Activated naive CD8-positive, alpha-beta T cell treated with anti-CD3 and anti-CD28 coated beads, Interleukin-2, amount 50 U/mL, for 24 hours (primary cell): ENCODE results near the gene CFAP54.

Experiments
- ATAC-seq: fragments of 150-1000 bp; cut with Tn5 transposase; one replicate; pipeline ENCODE4 v1.10.0; 2021
- DNase-seq: peaks from one replicate; pipeline ENCODE4 v3.0.0; 2021
- H3K27ac Mint-ChIP-seq: one replicate; pipeline ENCODE4 v1.8.0; 2021; ENCODE audit warnings: mild to moderate bottlenecking, mixed read lengths
- H3K27me3 Mint-ChIP-seq: one replicate; pipeline ENCODE4 v1.8.0; 2021; ENCODE audit warnings: mixed read lengths
- H3K36me3 Mint-ChIP-seq: one replicate; pipeline ENCODE4 v1.8.0; 2021; ENCODE audit warnings: low read depth, mixed read lengths
- H3K4me1 Mint-ChIP-seq: one replicate; pipeline ENCODE4 v1.8.0; 2021; ENCODE audit warnings: mixed read lengths
- H3K4me3 Mint-ChIP-seq: one replicate; pipeline ENCODE4 v1.8.0; 2021; ENCODE audit warnings: mild to moderate bottlenecking, moderate library complexity, mixed read lengths
- H3K9me3 Mint-ChIP-seq: one replicate; pipeline ENCODE4 v1.8.0; 2021; ENCODE audit warnings: mixed read lengths

CFAP54 gene

GRCh38 chr12:96516472-96517430 is 27.4 kb downstream of the CFAP54 start:
- DNase-seq: peak; percentile 84
- H3K27ac Mint-ChIP-seq: peak overlapping the region; percentile 76
- no peaks in the 10 kb centered on the region for H3K9me3 Mint-ChIP-seq
- no peak overlapping the region for H3K4me3 Mint-ChIP-seq
- ATAC-seq: peak; percentile 80
- H3K4me1 Mint-ChIP-seq: peaks cover 20% of the 10 kb centered on the region
- H3K27me3 Mint-ChIP-seq: no peaks in the 10 kb centered on the region
- no peaks in the 10 kb centered on the region for H3K36me3 Mint-ChIP-seq

DNA sequence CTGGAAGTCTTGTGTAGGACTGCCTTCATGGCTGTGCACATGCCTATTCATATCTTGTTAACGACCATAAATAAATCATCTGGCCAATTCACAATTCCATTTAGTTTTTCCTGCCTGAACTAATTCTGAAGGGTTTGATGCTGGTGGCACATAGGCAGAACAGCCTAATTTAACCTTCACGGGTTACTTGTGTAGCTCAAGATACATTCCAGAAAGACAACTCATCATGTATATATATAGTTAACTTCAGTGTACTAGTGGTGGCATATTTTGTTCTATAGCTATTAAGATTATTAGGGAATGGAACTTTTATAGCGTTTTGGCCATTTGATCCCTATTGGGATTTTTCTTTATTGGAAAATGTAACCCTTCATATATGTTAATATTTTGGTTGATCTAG is 31.4 kb downstream of the CFAP54 start:
- DNase-seq (no peak), ATAC-seq (no peak)
- H3K36me3 Mint-ChIP-seq: no peaks in the 10 kb centered on the region
- no peak overlapping the region for H3K27ac Mint-ChIP-seq
- no peaks in the 10 kb centered on the region for H3K9me3 Mint-ChIP-seq
- H3K4me1 Mint-ChIP-seq: peaks cover 17% of the 10 kb centered on the region
- no peak overlapping the region for H3K4me3 Mint-ChIP-seq
- H3K27me3 Mint-ChIP-seq: no peaks in the 10 kb centered on the region

- H3K4me1 Mint-ChIP-seq: peaks cover 10% of the 10 kb centered on the region
- no peak for DNase-seq
These were observed 32.7 kb downstream of the CFAP54 start for GRCh38 chr12:96521895-96522682.

DNA sequence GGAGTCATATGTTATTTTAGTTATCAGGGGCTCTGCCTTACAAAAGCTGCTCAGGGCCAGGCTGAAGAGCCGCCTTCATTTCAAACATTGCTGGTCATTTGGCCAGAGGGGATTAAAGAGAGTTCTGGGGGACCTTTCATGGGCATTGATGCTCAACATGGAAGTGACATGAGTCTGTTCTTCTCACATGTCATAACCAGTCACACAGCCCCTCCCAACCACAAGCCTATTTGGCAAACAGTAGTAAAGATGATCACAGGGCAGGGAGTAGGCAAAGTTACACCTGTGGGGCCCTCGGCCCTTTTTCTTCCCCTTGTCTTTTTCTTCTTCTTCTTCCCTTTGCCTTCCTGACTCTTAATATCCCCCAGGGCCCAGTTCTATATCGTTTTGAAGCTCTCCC is 33.3 kb downstream of the CFAP54 start:
- DNase-seq: no peak

More at GRCh38 chr12:96521895-96522682, 32.7 kb downstream of the CFAP54 start:
- no peak overlapping the region for H3K27ac Mint-ChIP-seq
- H3K27me3 Mint-ChIP-seq: no peaks in the 10 kb centered on the region
- no peaks in the 10 kb centered on the region for H3K9me3 Mint-ChIP-seq
- no peaks in the 10 kb centered on the region for H3K36me3 Mint-ChIP-seq
- no peak overlapping the region for H3K4me3 Mint-ChIP-seq
- ATAC-seq: no peak

GRCh38 chr12:96526110-96526509 is 36.7 kb downstream of the CFAP54 start:
- ATAC-seq (no peak), DNase-seq (no peak)

More for the DNA sequence above, 33.3 kb downstream of the CFAP54 start:
- Mint-ChIP-seq H3K27me3 (no peaks in the 10 kb centered on the region), H3K9me3 (no peaks in the 10 kb centered on the region), H3K27ac (no peak overlapping the region), H3K4me1 (peaks cover 4% of the 10 kb centered on the region), H3K4me3 (no peak overlapping the region), H3K36me3 (no peaks in the 10 kb centered on the region)
- ATAC-seq: no peak

GRCh38 chr12:96529912-96530311 is 40.5 kb downstream of the CFAP54 start:
- no peak for DNase-seq
- no peak for ATAC-seq
- no peak overlapping the region for H3K4me3 Mint-ChIP-seq
- H3K9me3 Mint-ChIP-seq: no peaks in the 10 kb centered on the region
- peaks cover 2% of the 10 kb centered on the region for H3K27me3 Mint-ChIP-seq
- peaks cover 1% of the 10 kb centered on the region for H3K4me1 Mint-ChIP-seq
- no peaks in the 10 kb centered on the region for H3K36me3 Mint-ChIP-seq
- H3K27ac Mint-ChIP-seq: no peak overlapping the region

More at GRCh38 chr12:96526110-96526509, 36.7 kb downstream of the CFAP54 start:
- Mint-ChIP-seq H3K4me1 (peaks cover 1% of the 10 kb centered on the region), H3K9me3 (no peaks in the 10 kb centered on the region), H3K36me3 (no peaks in the 10 kb centered on the region), H3K27me3 (peaks cover 2% of the 10 kb centered on the region), H3K4me3 (no peak overlapping the region), H3K27ac (no peak overlapping the region)

- DNase-seq: no peak
These were observed 45.0 kb downstream of the CFAP54 start for GRCh38 chr12:96534339-96534738.

GRCh38 chr12:96548384-96548783 is 59.0 kb downstream of the CFAP54 start:
- H3K36me3 Mint-ChIP-seq: no peaks in the 10 kb centered on the region
- ATAC-seq (no peak), DNase-seq (no peak)
- H3K27ac Mint-ChIP-seq: no peak overlapping the region
- no peaks in the 10 kb centered on the region for H3K4me1 Mint-ChIP-seq
- peaks cover 6% of the 10 kb centered on the region for H3K9me3 Mint-ChIP-seq
- H3K4me3 Mint-ChIP-seq: no peak overlapping the region
- H3K27me3 Mint-ChIP-seq: peaks cover 16% of the 10 kb centered on the region

More at GRCh38 chr12:96534339-96534738, 45.0 kb downstream of the CFAP54 start:
- H3K9me3 Mint-ChIP-seq: no peaks in the 10 kb centered on the region
- H3K4me3 Mint-ChIP-seq: no peak overlapping the region
- no peaks in the 10 kb centered on the region for H3K36me3 Mint-ChIP-seq
- H3K4me1 Mint-ChIP-seq: no peaks in the 10 kb centered on the region
- no peaks in the 10 kb centered on the region for H3K27me3 Mint-ChIP-seq
- ATAC-seq: no peak
- no peak overlapping the region for H3K27ac Mint-ChIP-seq

DNA sequence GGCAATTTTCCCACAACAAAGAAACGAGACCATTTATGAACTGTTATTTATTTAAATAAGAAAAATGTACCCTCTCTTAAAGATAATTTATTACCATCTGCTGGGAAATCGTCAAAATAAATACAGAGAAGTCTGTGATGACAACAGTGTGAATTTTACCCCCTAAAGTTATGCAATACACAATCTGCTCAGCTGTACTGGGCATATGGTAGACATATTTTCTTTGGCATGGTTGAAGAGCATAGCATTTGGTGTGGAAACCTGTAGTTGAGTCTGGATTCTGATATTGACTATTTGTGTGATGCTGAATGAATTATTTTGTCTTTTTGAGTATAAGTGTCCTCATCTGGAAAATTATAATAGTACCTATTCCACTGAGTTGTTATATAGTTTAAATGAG is 60.0 kb downstream of the CFAP54 start:
- ATAC-seq (no peak), DNase-seq (no peak)
- no peaks in the 10 kb centered on the region for H3K4me1 Mint-ChIP-seq
- H3K4me3 Mint-ChIP-seq: no peak overlapping the region
- no peaks in the 10 kb centered on the region for H3K9me3 Mint-ChIP-seq
- peaks cover 19% of the 10 kb centered on the region for H3K27me3 Mint-ChIP-seq
- H3K27ac Mint-ChIP-seq: no peak overlapping the region
- H3K36me3 Mint-ChIP-seq: no peaks in the 10 kb centered on the region

- H3K27me3 Mint-ChIP-seq: peaks cover 38% of the 10 kb centered on the region
- ATAC-seq: no peak
- H3K4me3 Mint-ChIP-seq: no peak overlapping the region
- H3K27ac Mint-ChIP-seq: peak overlapping the region; percentile 81
- no peak for DNase-seq
- no peaks in the 10 kb centered on the region for H3K9me3 Mint-ChIP-seq
- H3K36me3 Mint-ChIP-seq: no peaks in the 10 kb centered on the region
- H3K4me1 Mint-ChIP-seq: peaks cover 24% of the 10 kb centered on the region
These were observed 81.2 kb downstream of the CFAP54 start for GRCh38 chr12:96570579-96570978.

DNA sequence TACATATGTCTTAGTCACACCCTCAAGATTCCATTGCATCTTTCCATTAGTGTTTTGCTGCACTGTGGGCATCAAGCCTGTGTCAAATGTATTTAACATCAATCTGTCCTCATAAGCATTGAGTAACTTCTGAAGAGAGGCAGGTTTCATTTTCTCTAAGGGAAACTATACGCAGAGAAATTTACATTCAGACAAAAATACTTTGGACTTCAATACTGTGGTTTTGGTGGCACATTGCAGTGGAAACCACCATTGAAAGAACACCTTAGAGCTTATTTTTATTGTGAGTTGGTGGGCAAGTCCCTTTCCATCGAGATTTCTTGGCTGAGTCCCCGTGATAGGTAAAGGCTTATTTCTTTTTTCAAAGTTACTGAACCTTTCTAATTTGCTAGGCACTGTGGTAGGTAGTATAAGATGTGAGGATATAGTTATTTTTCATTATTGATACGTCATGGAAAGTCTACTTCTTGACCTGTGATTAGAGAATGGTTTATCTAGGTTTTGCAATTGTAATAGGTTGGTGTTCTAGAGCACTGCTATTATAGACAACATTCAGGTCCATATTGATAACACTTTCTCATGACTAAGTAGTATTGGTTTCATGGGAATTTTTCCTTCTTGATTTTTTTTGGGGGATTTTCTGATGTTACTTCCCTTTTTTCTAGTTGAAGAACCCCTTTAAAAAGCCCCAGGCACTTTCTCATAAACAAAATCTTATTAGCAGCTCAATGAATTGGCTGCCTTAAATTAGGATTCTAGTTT is 81.9 kb downstream of the CFAP54 start:
- DNase-seq (no peak), ATAC-seq (peak; percentile 95)
- no peaks in the 10 kb centered on the region for H3K9me3 Mint-ChIP-seq
- H3K36me3 Mint-ChIP-seq: no peaks in the 10 kb centered on the region
- peaks cover 24% of the 10 kb centered on the region for H3K4me1 Mint-ChIP-seq
- peak overlapping the region; percentile 81 for H3K27ac Mint-ChIP-seq
- peaks cover 32% of the 10 kb centered on the region for H3K27me3 Mint-ChIP-seq
- H3K4me3 Mint-ChIP-seq: no peak overlapping the region

DNA sequence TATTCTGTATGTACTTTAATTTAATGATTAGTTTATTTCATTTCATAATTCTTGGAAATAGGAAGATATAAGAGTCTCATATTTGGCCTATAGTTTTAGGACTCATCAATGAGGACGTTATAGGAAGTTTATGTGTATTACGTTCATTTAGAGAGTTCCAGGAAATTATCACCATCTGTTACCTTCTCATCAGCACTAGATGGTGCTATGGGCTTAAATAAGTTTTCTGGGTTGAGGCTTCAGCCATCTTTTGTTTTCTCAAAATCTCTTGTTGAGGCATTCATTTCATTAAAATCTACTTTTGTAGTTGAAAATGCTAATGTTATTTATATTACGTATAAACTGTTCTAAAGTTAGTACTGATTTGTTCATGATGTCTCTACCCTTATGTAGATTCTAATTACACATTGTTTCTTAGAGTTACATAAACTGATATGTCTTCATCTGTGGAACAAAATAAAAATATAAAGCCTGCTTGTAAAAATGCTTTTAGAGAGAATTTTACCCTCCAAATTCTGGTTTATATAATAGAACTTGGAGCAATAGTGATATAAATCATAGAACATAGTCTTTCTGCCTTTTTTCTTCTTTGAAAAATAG is 89.2 kb downstream of the CFAP54 start:
- no peaks in the 10 kb centered on the region for H3K4me1 Mint-ChIP-seq
- peaks cover 3% of the 10 kb centered on the region for H3K27me3 Mint-ChIP-seq

GRCh38 chr12:96585977-96586376 is 96.6 kb downstream of the CFAP54 start:
- Mint-ChIP-seq H3K9me3 (no peaks in the 10 kb centered on the region), H3K4me3 (no peak overlapping the region), H3K27ac (no peak overlapping the region), H3K36me3 (no peaks in the 10 kb centered on the region), H3K4me1 (no peaks in the 10 kb centered on the region), H3K27me3 (peaks cover 7% of the 10 kb centered on the region)
- no peak for DNase-seq
- ATAC-seq: no peak

More for the DNA sequence above, 89.2 kb downstream of the CFAP54 start:
- Mint-ChIP-seq H3K36me3 (no peaks in the 10 kb centered on the region), H3K9me3 (no peaks in the 10 kb centered on the region), H3K4me3 (no peak overlapping the region), H3K27ac (no peak overlapping the region)
- DNase-seq: no peak
- ATAC-seq: no peak

DNA sequence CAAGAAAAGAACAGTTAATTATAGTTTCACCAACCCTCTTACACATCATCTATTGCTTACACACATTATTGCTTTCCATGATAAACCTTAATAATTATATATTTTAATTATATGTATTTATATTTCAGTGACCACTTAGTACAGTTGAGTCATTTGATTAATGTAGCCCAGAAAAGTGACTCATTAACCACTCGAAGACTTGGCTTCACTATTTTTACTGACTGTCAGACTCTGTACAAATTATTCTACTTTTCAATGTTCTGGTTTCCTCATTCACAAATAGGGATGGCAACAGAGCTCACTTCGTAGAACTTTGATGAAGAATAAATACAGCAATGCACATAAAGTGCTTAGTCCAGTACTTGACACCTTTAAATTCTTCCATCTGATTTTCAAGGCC is 98.3 kb downstream of the CFAP54 start:
- no peak for DNase-seq
- no peak for ATAC-seq
- no peaks in the 10 kb centered on the region for H3K36me3 Mint-ChIP-seq
- no peaks in the 10 kb centered on the region for H3K9me3 Mint-ChIP-seq
- H3K4me3 Mint-ChIP-seq: no peak overlapping the region
- peaks cover 12% of the 10 kb centered on the region for H3K27me3 Mint-ChIP-seq
- no peak overlapping the region for H3K27ac Mint-ChIP-seq
- H3K4me1 Mint-ChIP-seq: no peaks in the 10 kb centered on the region
